NOMO-1 treated with DMSO at 0.1 percent for 48 hours (cell line): ENCODE results near the gene LBR.

Experiments used
- DNase-seq: peaks from one replicate; lab custom pipeline; 2025; ENCODE audit not compliant: unreplicated experiment; lab: John Stamatoyannopoulos, UW

LBR gene

GRCh38 chr1:225378880-225379279 is 49.0 kb downstream of the LBR start:
- DNase-seq, result no peak

- no peak for DNase-seq
These were observed 52.8 kb downstream of the LBR start for GRCh38 chr1:225374996-225375395.

- no peak for DNase-seq
These were observed 54.7 kb downstream of the LBR start for GRCh38 chr1:225373155-225373554.

GRCh38 chr1:225371366-225372010 is 56.4 kb downstream of the LBR start:
- no peak for DNase-seq

- no peak for DNase-seq
These were observed 59.7 kb downstream of the LBR start for GRCh38 chr1:225368036-225368552.

- no peak for DNase-seq
These were observed 61.3 kb downstream of the LBR start for GRCh38 chr1:225366552-225366951.

- DNase-seq, result no peak
These were observed 61.8 kb downstream of the LBR start for GRCh38 chr1:225366018-225366417.

DNA sequence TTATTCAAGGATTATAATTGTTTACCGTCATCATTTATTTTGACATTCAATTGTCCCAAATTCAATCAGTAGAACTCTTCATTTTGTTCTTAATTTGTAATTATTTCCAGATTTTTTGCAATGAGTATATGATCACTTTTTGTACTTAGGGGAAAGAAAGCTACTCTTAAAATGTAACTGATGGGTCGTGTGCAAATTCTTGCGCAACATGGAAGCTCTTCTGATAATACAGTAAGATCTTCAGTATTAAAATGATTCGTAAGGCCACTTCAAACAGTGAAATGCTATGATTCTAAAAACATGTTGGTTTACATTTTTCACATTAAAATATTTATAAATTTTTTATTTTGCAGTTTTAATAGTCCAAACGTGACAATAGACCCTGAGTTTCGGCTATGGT is 63.4 kb downstream of the LBR start:
- no peak for DNase-seq

DNA sequence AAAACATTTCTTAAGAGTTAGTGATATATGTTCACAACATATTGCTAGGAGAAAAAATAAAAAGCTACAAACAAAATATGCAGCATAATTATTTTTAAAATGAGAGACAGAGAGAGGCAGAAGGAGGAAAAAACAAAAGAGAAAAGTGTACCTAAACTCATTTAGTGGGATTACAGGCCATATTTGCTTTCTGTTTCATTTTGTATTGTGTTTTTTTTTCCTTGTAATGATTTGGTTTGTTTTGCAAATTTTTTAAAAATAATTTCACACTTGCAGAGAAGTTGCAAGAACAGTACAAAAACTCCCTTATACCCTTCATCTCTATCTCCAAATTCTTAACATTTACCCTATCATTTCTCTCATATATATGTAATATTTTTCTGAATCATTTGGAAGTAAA is 65.0 kb downstream of the LBR start:
- DNase-seq, result no peak

GRCh38 chr1:225361176-225361575 is 66.7 kb downstream of the LBR start:
- DNase-seq, result no peak

- DNase-seq, result no peak
These were observed 67.7 kb downstream of the LBR start for GRCh38 chr1:225360119-225360518.

DNA sequence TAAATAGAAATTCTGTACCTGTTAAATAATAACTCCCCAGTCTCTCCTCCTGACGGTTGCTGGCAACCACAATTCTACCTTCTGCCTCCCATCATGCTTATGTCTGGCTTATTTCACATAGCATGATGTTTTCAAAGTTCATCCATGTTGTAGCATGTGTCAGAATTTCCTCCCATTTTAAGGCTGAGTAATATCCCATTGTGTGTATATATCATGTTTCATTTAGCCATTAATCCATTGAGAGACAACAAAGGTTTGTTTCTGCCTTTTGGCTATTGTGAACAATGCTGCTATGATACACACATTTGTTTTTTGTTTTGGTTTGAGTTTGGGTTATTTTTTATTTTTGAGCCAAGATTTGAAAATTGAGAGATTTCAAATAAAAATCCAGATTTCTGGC is 72.0 kb downstream of the LBR start:
- no peak for DNase-seq

- no peak for DNase-seq
These were observed 72.9 kb downstream of the LBR start for GRCh38 chr1:225354906-225355305.
